Endothelial cell of umbilical vein (primary cell): Measurements from ENCODE around the gene ZBTB17. TPM values are rescaled to one million over a fixed set of nuclear protein-coding genes. Genes with fewer than 3 reads are reported as not detected.

Source experiments
- BruUV-seq: library from RNA; stranded (reverse); fragments of 400-500 nt; replicated peaks from 2 replicates; lab custom pipeline; 2021; lab: Mats Ljungman, UMichigan
- CTCF ChIA-PET: fragments of 300-600, 350-600 bp; sonication (Branson Sonifier 250); formaldehyde crosslinking; loops from one replicate; lab custom pipeline; 2021; ENCODE audit warnings: antibody characterized with exemption, inconsistent platforms; lab: Charles Lee
- POLR2A ChIA-PET: fragments of 300-600, 350-600 bp; sonication (Branson Sonifier 250); formaldehyde crosslinking; loops from one replicate; lab custom pipeline; 2021; ENCODE audit warnings: antibody characterized with exemption, inconsistent platforms; lab: Charles Lee
- DNase-seq: peaks from one replicate; pipeline ENCODE4 v3.0.0-alpha.2; 2011; ENCODE audit warnings: low read depth, low spot score
- FAIRE-seq: peaks from 2 replicates; lab custom pipeline; 2011; peaks lifted over from hg19 to GRCh38; lab: Jason Lieb, UNC
- H2AFZ ChIP-seq: 2 replicates; pipeline ENCODE4 v1.6.0; 2012; ENCODE audit warnings: low read depth, low read length, control low read depth, inconsistent platforms
- H3K27ac ChIP-seq: 2 replicates; pipeline ENCODE4 v1.5.1; 2011; ENCODE audit warnings: low read depth, mild to moderate bottlenecking, control low read depth, low read length, moderate library complexity; ENCODE audit not compliant: insufficient read depth
- H3K27me3 ChIP-seq, 2 experiments: 2 replicates each; pipeline versions ENCODE4 v1.6.0 to v1.6.1; 2011; ENCODE audit warnings: low read length in 2 of 2, mixed read lengths in 1 of 2; ENCODE audit not compliant: control insufficient read depth in 2 of 2, insufficient read depth in 2 of 2
- H3K36me3 ChIP-seq, 2 experiments: 2 replicates in 1 of 2; 3 replicates in 1 of 2; pipeline ENCODE4 v1.5.1; 2011; ENCODE audit warnings: low read length in 2 of 2, mild to moderate bottlenecking in 1 of 2, moderate library complexity in 1 of 2; ENCODE audit not compliant: control insufficient read depth in 2 of 2, insufficient read depth in 2 of 2; ENCODE audit errors: extremely low read depth in 1 of 2
- H3K4me1 ChIP-seq: 3 replicates; pipeline ENCODE4 v1.5.1; 2011; ENCODE audit warnings: mild to moderate bottlenecking, low read length; ENCODE audit not compliant: control insufficient read depth, insufficient read depth; ENCODE audit errors: extremely low read depth
- H3K4me2 ChIP-seq: 2 replicates; pipeline ENCODE4 v1.6.1; 2011; ENCODE audit warnings: low read length, control low read depth, mixed read lengths; ENCODE audit not compliant: insufficient read depth
- H3K4me3 ChIP-seq, 3 experiments: fragments of 200-600 bp in 1 of 3; sonication (generic), shearing (Covaris generic) in 1 of 3; replicated peaks in 1 of 3; 2 replicates each; pipeline ENCODE4 v1.5.1; 2011 to 2016; ENCODE audit warnings: control low read depth in 3 of 3, low read length in 3 of 3, mild to moderate bottlenecking in 2 of 3, inconsistent platforms in 1 of 3, low read depth in 1 of 3, moderate library complexity in 1 of 3; ENCODE audit not compliant: insufficient read depth in 1 of 3
- H3K79me2 ChIP-seq: 2 replicates; pipeline ENCODE4 v1.6.0; 2012; ENCODE audit warnings: low read length, inconsistent platforms; ENCODE audit not compliant: control insufficient read depth, insufficient read depth
- H3K9ac ChIP-seq: replicated peaks from 2 replicates; pipeline ENCODE3; 2011; ENCODE audit warnings: low read length, control low read depth; ENCODE audit not compliant: insufficient read depth; ENCODE audit errors: extremely low read depth
- H3K9me1 ChIP-seq: replicated peaks from 3 replicates; pipeline ENCODE4 v1.6.0; 2011; ENCODE audit warnings: mild to moderate bottlenecking, low read length; ENCODE audit not compliant: control insufficient read depth, insufficient read depth; ENCODE audit errors: extremely low read depth
- H3K9me3 ChIP-seq: replicated peaks from 2 replicates; pipeline ENCODE4 v1.5.1; 2012; ENCODE audit warnings: low read length, inconsistent platforms; ENCODE audit not compliant: control insufficient read depth, insufficient read depth
- H4K20me1 ChIP-seq: replicated peaks from 2 replicates; pipeline ENCODE3; 2011; ENCODE audit warnings: mild to moderate bottlenecking, low read length; ENCODE audit not compliant: control insufficient read depth, insufficient read depth; ENCODE audit errors: extremely low read depth
- EZH2 ChIP-seq: IDR thresholded peaks from 2 replicates; pipeline ENCODE4 v1.6.1; 2012; ENCODE audit warnings: borderline replicate concordance, low read depth, mild to moderate bottlenecking, moderate library complexity, low read length, inconsistent platforms; ENCODE audit not compliant: severe bottlenecking
- FOS ChIP-seq: IDR thresholded peaks from 2 replicates; pipeline ENCODE4 v1.6.1; 2011; ENCODE audit warnings: mild to moderate bottlenecking, low read length, moderate library complexity, borderline replicate concordance; ENCODE audit not compliant: insufficient read depth
- GATA2 ChIP-seq: IDR thresholded peaks from 2 replicates; pipeline ENCODE4 v1.7.0; 2011; ENCODE audit warnings: low read depth, mild to moderate bottlenecking, moderate library complexity, mixed read lengths, low read length; ENCODE audit not compliant: insufficient read length, insufficient read depth
- JUN ChIP-seq: IDR thresholded peaks from 2 replicates; pipeline ENCODE4 v1.6.1; 2011; ENCODE audit warnings: borderline replicate concordance, low read depth; ENCODE audit not compliant: insufficient read length, insufficient read depth
- MYC ChIP-seq: IDR thresholded peaks from one replicate; pipeline ENCODE4 v1.6.1; 2011; ENCODE audit warnings: mild to moderate bottlenecking, low read depth, low read length
- POLR2A ChIP-seq: IDR thresholded peaks from 2 replicates; pipeline ENCODE4 v1.6.1; 2012; ENCODE audit warnings: low read depth, mild to moderate bottlenecking, control low read depth, low read length
- POLR2AphosphoS5 ChIP-seq: IDR thresholded peaks from 2 replicates; pipeline ENCODE4 v1.6.1; 2012; ENCODE audit warnings: low read depth, mild to moderate bottlenecking, control low read depth, low read length, moderate library complexity; ENCODE audit not compliant: insufficient read depth
- dilution Hi-C: fragments of 300-500 bp; cut with MboI; formaldehyde crosslinking; loops from one replicate; pipeline ENCODE4 v1.15.0; 2019; ENCODE audit warnings: low sequenced_read_pairs; ENCODE audit not compliant: extremely low pct_ligation_motif_present
- intact Hi-C: fragments of 100-400 bp; cut with micrococcal nuclease; formaldehyde crosslinking; loops from one replicate; pipeline ENCODE4 v1.10.0; 2022
- polyA plus RNA-seq, 4 experiments: library from polyadenylated mRNA; depleted of rRNA in 3 of 4; stranded (reverse) in 3 of 4; unstranded in 1 of 4; fragments of >200 nt; gene quantifications; 2 replicates each; pipeline versions ENCODE4 v1.2.1 to v1.2.3, GENCODE V29; 2011 to 2012; ENCODE audit warnings: missing spikeins in 1 of 4
- total RNA-seq: library from RNA; stranded (reverse); gene quantifications from 2 replicates; pipeline ENCODE4 v1.2.3, GENCODE V29; 2021
- TF ChIP-seq, protein P1 (sequence below), 2 donors: IDR thresholded peaks; 1 replicate in 1 of 2; 2 replicates in 1 of 2; pipeline ENCODE4 v1.5.1; 2011; ENCODE audit warnings: low read length in 2 of 2, mild to moderate bottlenecking in 2 of 2, moderate library complexity in 2 of 2, control low read depth in 1 of 2, inconsistent platforms in 1 of 2, low read depth in 1 of 2; ENCODE audit not compliant: insufficient read depth in 1 of 2; ENCODE audit errors: extremely low read depth in 1 of 2
- TF ChIP-seq, protein P2 (sequence below): IDR thresholded peaks from 2 replicates; pipeline ENCODE4 v1.6.1; 2011; ENCODE audit not compliant: insufficient read depth, insufficient read length

Gene ZBTB17
- total and polyA plus RNA-seq, 2 donors (not counting 3 experiments of a cell fraction or from before 2014, with no cell fraction given), result 43.9 to 72.7 TPM

DNA sequence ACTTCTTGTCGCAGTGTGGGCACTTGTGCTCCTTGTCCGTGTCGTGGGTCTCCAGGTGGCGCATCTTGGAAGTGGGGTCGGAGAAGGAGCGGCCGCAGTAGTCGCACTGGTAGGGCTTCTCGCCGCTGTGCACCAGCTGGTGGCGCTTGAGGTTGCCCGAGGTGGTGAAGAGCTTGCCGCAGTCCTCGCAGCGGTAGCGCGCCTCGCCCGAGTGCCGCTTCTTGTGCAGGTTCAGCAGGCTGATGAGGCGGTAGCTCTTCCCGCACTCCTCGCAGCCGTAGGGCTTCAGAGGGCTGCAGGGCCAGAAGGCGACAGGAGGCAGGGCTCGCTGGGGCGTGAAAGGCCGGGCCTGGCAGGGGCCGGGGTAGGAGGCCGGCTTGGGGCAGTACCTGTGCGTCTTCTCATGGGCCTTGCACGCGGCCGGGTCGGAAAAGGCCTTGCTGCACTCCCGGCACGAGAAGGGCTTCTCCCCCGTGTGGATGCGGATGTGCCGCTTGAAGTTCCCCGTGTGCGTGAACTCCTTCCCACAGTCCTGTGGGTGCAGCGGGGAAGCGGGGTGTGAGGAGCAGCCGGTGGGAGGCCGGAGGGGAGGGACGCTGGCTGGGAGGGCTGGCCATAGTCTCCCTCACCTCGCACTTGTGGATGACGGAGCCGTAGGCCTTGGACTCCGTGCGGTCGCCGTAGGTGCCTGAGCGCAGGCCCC lies 31.4 kb downstream of the ZBTB17 start:
- FAIRE-seq (no peak), DNase-seq (no peak)
- Histone ChIP-seq H3K4me2 (no peak overlapping the region), H3K36me3 (peaks cover 21 to 59% of the 10 kb centered on the region in 2 experiments), H3K4me3 (no peak overlapping the region), H3K79me2 (peaks cover 4% of the 10 kb centered on the region), H3K9me3 (no peaks in the 10 kb centered on the region), H3K4me1 (peaks cover 13% of the 10 kb centered on the region), H3K27me3 (no peaks in the 10 kb centered on the region), H2AFZ (no peak overlapping the region), H3K9me1 (no peaks in the 10 kb centered on the region), H4K20me1 (no peaks in the 10 kb centered on the region), H3K27ac (no peak overlapping the region), H3K9ac (no peak overlapping the region)
- CTCF ChIA-PET, result interaction anchor here (0.7 to 1.9 kb wide), 2 partner anchors 14 to 129 kb away, joined by 3 to 6 read pairs; no protein-coding TSS in a partner anchor
- POLR2A ChIA-PET, result no interaction called here
- dilution Hi-C loops, result no loop called here
- BruUV-seq, result no TSS peak
- intact Hi-C loops, result no loop called here
- no peak for TF ChIP-seq POLR2A
- TF ChIP-seq, protein P1, sequence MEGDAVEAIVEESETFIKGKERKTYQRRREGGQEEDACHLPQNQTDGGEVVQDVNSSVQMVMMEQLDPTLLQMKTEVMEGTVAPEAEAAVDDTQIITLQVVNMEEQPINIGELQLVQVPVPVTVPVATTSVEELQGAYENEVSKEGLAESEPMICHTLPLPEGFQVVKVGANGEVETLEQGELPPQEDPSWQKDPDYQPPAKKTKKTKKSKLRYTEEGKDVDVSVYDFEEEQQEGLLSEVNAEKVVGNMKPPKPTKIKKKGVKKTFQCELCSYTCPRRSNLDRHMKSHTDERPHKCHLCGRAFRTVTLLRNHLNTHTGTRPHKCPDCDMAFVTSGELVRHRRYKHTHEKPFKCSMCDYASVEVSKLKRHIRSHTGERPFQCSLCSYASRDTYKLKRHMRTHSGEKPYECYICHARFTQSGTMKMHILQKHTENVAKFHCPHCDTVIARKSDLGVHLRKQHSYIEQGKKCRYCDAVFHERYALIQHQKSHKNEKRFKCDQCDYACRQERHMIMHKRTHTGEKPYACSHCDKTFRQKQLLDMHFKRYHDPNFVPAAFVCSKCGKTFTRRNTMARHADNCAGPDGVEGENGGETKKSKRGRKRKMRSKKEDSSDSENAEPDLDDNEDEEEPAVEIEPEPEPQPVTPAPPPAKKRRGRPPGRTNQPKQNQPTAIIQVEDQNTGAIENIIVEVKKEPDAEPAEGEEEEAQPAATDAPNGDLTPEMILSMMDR (IDR thresholded peaks at IDR 0.05; ENCODE audit: extremely low read depth in 1 of 2, insufficient read depth in 1 of 2, low read depth in 1 of 2, low read length in 2 of 2), result no peak
- TF ChIP-seq JUN, result no peak
- TF ChIP-seq FOS, result no peak
- TF ChIP-seq GATA2, result no peak
- no peak for TF ChIP-seq MYC
- TF ChIP-seq, protein P2, sequence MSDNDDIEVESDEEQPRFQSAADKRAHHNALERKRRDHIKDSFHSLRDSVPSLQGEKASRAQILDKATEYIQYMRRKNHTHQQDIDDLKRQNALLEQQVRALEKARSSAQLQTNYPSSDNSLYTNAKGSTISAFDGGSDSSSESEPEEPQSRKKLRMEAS, result no peak
- no peak for TF ChIP-seq EZH2
- no peak for TF ChIP-seq POLR2AphosphoS5
